ENCODE data around the gene KCNAB1.

KCNAB1 gene

DNA sequence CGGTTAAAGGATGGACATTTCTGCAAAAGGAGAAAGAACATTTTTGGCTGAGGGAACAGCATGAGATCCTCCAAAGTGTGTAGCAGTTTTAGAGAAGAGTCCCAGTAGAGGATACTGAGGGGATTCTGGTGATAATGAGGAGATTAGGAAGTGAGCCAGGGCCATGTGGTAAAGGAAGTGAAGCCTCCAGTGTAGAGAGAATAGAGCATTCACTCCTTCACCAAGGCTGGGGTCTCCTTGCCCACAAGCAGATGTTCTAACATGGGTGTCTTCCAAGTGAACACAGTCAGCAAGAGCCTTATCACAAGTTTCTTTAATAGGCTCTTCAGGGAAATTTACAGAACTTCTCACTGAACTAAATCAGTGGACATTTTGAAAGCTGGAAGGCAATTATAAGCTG is 260.9 kb downstream of the KCNAB1 start:
- DNase-seq = no peak
- Histone ChIP-seq H3K27ac (no peak overlapping the region), H3K4me1 (peaks cover 0 to 40% (median 21%) of the 10 kb centered on the region in 4 donors), H3K27me3 (no peaks in the 10 kb centered on the region), H3K9me3 (no peaks in the 10 kb centered on the region), H3K36me3 (no peaks in the 10 kb centered on the region), H3K4me3 (no peak overlapping the region)
- TF ChIP-seq, protein P1, sequence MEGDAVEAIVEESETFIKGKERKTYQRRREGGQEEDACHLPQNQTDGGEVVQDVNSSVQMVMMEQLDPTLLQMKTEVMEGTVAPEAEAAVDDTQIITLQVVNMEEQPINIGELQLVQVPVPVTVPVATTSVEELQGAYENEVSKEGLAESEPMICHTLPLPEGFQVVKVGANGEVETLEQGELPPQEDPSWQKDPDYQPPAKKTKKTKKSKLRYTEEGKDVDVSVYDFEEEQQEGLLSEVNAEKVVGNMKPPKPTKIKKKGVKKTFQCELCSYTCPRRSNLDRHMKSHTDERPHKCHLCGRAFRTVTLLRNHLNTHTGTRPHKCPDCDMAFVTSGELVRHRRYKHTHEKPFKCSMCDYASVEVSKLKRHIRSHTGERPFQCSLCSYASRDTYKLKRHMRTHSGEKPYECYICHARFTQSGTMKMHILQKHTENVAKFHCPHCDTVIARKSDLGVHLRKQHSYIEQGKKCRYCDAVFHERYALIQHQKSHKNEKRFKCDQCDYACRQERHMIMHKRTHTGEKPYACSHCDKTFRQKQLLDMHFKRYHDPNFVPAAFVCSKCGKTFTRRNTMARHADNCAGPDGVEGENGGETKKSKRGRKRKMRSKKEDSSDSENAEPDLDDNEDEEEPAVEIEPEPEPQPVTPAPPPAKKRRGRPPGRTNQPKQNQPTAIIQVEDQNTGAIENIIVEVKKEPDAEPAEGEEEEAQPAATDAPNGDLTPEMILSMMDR (IDR thresholded peaks at IDR 0.05) = no peak
- intact Hi-C loops (cut with DNase I; ENCODE audit: low total_unique reads) = no loop called here

DNA sequence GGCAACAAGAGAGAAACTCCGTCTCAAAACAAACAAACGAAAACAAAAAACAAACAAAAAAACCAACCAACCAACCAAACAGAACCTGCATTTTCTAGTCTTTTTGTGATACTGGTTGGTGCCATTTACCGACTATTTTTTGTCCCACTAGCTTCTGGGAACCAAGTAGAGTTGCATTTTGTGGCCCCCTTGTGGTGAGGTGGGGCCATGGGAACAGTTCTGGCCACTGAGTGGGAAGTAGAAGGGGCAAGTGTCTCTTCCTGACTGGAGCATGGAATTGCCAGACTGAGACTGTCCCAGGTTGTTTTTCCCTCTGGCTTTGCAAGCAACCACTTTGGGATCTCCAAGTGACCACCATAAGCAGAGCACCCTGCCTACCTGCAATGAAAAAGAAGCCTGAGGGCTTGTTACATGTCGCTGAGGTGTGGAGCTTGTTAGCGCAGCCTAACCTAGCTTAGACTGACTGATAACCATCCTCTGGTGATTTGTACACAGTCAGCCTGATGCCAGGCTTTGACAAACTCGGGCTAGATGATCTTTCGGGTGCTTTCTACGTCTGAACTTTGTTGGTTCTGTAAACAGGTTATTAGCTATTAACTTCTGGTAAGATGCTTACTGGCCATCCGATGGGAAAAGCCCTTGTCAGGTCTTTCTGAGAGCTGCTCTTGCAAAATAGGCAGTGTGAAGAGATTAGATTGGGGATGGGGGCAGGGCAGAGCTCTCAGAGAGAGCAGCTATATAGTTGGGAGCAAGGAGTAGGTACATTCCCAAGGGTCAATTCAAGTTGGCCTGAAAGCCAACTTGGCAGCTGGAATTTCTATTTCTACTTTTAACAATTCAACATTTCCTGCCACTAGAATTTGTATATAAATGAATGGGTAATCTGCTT is 262.3 kb downstream of the KCNAB1 start:
- Histone ChIP-seq H3K4me3 (no peak overlapping the region), H3K27ac (peak overlapping the region in 1 of 2 donors; percentile 43), H3K27me3 (no peaks in the 10 kb centered on the region), H3K4me1 (peaks cover 0 to 52% (median 22%) of the 10 kb centered on the region in 4 donors), H3K36me3 (no peaks in the 10 kb centered on the region), H3K9me3 (no peaks in the 10 kb centered on the region)
- no peak for DNase-seq
- TF ChIP-seq, protein P1 (IDR thresholded peaks at IDR 0.05) = peak in 1 of 2 experiments; percentile 15
- intact Hi-C loops (cut with DNase I; ENCODE audit: low total_unique reads) = no loop called here

DNA sequence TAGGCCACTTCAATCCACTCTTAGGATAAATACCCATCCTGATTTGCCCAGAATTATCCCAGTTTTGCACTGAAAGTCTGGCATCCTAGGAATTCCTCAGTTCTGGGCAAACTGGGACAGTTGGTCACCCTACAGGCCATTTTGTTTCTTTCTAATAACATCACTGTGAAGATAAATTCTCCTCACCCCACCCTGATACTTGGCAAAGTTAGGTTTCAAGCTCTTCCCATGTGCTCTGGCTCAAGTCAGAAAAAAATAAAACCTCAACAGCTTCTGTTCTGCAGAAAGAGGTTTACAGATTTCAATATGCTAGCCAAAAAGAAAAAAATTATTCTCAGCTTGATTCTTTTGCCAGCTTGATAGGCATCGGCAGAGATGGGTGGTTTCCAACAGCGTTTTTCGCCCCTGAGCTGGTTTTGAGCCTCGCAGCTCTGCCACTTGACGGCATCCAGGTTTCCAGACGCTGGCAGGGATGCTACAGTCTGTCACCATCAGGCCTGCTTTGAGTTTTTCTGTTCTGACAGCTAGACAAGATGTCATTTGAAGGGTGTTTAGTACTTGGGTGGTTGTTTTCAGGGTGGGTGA is 263.2 kb downstream of the KCNAB1 start:
- DNase-seq = peak in 1 of 2 donors; percentile 66
- Histone ChIP-seq H3K9me3 (no peaks in the 10 kb centered on the region), H3K4me3 (no peak overlapping the region), H3K4me1 (peaks cover 0 to 61% (median 27%) of the 10 kb centered on the region in 4 donors), H3K27ac (peak overlapping the region in 1 of 2 donors; percentile 43), H3K27me3 (no peaks in the 10 kb centered on the region), H3K36me3 (no peaks in the 10 kb centered on the region)
- intact Hi-C loops (cut with DNase I; ENCODE audit: low total_unique reads) = no loop called here
- TF ChIP-seq, protein P1 (IDR thresholded peaks at IDR 0.05) = no peak

DNA sequence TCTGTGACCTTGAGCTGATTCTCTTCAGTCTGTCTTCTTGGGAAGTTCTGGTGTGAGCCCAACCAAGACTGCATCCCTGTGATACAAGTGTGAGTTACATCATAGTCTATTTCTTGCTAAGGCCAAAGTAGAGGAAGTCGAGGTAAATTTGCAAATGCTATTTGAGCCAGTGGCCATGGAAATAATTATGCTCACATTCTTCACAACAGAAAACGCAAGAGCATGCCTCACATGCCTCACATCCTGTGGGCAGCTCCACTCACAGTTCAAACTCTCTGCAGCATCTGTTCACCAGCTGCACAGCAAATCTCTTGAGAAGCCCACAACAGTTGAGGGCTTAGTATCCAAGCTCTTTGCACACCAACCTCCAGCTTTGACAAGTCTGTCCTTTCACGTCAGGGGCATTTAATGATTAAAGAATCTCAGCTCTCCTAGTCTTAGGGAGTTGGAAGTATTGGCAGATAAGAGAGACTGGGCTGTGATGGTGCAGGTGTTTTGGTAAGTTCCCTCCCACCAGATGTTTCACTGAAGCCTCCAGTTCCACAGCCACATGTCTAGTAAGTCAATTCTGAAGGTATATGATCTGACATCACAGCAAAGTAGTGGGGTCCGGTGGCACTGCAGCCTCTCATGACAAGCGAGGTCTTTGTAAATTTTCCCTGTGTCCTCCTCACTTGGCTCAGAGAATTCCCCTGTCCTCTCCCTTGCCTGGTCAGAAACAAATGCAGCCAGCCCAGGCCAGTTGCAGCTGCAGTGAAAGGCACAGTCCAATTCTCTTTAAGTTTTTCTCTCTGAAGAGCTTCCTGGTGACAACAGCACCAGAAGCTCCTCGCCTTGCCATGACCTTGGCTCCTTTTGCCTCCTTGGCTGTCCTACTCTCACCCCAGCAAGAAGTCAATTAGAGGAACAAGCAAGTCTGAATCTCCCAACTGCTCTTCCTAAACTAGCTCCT is 268.4 kb downstream of the KCNAB1 start:
- Histone ChIP-seq H3K4me1 (peaks cover 0 to 90% (median 24%) of the 10 kb centered on the region in 4 donors), H3K4me3 (no peak overlapping the region), H3K27me3 (no peaks in the 10 kb centered on the region), H3K36me3 (no peaks in the 10 kb centered on the region), H3K27ac (no peak overlapping the region), H3K9me3 (no peaks in the 10 kb centered on the region)
- no peak for DNase-seq
- intact Hi-C loops (cut with DNase I; ENCODE audit: low total_unique reads) = no loop called here
- TF ChIP-seq, protein P1 (IDR thresholded peaks at IDR 0.05) = no peak

DNA sequence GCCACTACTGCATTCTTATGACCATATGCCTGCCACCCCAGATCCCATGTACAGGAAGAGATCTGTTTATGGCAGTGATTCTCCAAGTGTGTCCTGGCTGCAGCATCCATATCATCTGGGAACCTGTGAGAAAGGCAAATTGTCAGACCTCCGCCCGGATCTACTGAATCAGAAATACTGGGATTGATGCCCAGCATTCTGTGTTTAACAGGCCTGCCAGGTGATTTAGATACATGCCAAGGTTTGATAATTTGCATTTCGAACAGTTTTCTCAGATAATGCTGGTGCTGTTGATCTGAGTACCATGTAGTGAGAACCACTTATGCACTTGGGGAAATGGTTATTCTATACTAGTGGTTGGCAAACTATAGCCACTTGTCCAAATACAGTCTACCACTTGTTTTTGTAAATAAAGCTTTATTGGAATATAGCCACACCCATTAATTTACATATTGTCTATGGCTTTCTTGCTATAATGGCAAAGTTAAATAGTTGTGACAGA is 269.1 kb downstream of the KCNAB1 start:
- Histone ChIP-seq H3K36me3 (no peaks in the 10 kb centered on the region), H3K9me3 (no peaks in the 10 kb centered on the region), H3K27me3 (no peaks in the 10 kb centered on the region), H3K27ac (no peak overlapping the region), H3K4me3 (no peak overlapping the region), H3K4me1 (peaks cover 0 to 82% (median 24%) of the 10 kb centered on the region in 4 donors)
- intact Hi-C loops (cut with DNase I; ENCODE audit: low total_unique reads) = no loop called here
- no peak for DNase-seq
- TF ChIP-seq, protein P1 (IDR thresholded peaks at IDR 0.05) = no peak

Measured in tibial artery (tissue), 4 donors.